ENCODE data around the gene FRYL. TPM values are rescaled to one million over a fixed set of nuclear protein-coding genes. Genes with fewer than 3 reads are reported as not detected.

FRYL gene
- polyA plus RNA-seq, 1 donor from 2014 or later, result 64.0 TPM

DNA sequence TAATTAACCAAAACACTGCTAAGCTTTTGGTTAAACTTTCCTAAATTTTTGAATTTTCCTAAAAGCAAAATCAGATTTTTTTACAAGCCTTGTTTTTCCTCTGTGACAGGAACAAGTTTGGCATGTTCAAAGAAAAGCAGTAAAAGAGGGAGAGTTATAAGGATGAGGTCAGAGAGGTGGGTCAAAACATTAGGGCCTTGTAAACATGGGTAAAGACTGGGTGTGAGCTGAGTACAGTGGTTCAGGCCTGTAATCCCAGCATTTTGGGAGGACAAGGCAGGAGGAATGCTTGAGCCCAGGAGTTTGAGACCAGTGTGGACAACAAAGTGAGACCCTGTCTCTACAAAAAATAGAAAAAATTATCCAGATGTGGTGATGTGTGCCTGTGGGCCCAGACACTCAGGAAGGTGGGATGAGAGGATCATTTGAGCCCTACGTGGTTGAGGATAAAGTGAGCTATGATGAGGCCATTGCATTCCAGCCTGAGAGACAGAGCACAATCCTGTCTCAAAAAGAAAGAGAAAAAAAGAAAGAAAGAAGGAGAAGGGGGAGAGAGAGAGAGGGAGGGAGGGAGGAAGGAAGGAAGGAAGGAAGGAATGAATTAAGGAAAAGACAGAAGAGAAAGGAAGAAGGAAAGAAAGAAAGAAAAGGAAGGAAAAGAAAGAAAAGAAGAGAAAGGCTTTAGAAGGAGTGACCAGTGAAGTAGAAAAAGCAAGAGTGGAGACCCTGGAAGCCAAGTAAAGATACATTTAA lies 17.0 kb upstream of the FRYL start:
- TF ChIP-seq, protein P1, sequence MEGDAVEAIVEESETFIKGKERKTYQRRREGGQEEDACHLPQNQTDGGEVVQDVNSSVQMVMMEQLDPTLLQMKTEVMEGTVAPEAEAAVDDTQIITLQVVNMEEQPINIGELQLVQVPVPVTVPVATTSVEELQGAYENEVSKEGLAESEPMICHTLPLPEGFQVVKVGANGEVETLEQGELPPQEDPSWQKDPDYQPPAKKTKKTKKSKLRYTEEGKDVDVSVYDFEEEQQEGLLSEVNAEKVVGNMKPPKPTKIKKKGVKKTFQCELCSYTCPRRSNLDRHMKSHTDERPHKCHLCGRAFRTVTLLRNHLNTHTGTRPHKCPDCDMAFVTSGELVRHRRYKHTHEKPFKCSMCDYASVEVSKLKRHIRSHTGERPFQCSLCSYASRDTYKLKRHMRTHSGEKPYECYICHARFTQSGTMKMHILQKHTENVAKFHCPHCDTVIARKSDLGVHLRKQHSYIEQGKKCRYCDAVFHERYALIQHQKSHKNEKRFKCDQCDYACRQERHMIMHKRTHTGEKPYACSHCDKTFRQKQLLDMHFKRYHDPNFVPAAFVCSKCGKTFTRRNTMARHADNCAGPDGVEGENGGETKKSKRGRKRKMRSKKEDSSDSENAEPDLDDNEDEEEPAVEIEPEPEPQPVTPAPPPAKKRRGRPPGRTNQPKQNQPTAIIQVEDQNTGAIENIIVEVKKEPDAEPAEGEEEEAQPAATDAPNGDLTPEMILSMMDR (IDR thresholded peaks at IDR 0.05; ENCODE audit: poor library complexity, severe bottlenecking), result no peak
- no peak for TF ChIP-seq SMC3 (conservative IDR thresholded peaks at IDR 0.05; ENCODE audit: poor library complexity)
- TF ChIP-seq POLR2AphosphoS5 (IDR thresholded peaks at IDR 0.05), result no peak
- no peak for TF ChIP-seq MXI1 (conservative IDR thresholded peaks at IDR 0.05; ENCODE audit: poor library complexity, severe bottlenecking)
- TF ChIP-seq, protein P2, sequence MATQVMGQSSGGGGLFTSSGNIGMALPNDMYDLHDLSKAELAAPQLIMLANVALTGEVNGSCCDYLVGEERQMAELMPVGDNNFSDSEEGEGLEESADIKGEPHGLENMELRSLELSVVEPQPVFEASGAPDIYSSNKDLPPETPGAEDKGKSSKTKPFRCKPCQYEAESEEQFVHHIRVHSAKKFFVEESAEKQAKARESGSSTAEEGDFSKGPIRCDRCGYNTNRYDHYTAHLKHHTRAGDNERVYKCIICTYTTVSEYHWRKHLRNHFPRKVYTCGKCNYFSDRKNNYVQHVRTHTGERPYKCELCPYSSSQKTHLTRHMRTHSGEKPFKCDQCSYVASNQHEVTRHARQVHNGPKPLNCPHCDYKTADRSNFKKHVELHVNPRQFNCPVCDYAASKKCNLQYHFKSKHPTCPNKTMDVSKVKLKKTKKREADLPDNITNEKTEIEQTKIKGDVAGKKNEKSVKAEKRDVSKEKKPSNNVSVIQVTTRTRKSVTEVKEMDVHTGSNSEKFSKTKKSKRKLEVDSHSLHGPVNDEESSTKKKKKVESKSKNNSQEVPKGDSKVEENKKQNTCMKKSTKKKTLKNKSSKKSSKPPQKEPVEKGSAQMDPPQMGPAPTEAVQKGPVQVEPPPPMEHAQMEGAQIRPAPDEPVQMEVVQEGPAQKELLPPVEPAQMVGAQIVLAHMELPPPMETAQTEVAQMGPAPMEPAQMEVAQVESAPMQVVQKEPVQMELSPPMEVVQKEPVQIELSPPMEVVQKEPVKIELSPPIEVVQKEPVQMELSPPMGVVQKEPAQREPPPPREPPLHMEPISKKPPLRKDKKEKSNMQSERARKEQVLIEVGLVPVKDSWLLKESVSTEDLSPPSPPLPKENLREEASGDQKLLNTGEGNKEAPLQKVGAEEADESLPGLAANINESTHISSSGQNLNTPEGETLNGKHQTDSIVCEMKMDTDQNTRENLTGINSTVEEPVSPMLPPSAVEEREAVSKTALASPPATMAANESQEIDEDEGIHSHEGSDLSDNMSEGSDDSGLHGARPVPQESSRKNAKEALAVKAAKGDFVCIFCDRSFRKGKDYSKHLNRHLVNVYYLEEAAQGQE (IDR thresholded peaks at IDR 0.05; ENCODE audit: borderline replicate concordance), result no peak
- TF ChIP-seq TAF1 (IDR thresholded peaks at IDR 0.05; ENCODE audit: low read depth), result no peak
- no peak for TF ChIP-seq EZH2 (IDR thresholded peaks at IDR 0.05; ENCODE audit: borderline replicate concordance, insufficient read depth, low read length, poor library complexity, severe bottlenecking)
- no peak overlapping the region for H2AFZ ChIP-seq (ENCODE audit: low read depth, low read length)
- H3K27me3 ChIP-seq (ENCODE audit: insufficient read depth, low read depth, low read length), result no peaks in the 10 kb centered on the region
- no peaks in the 10 kb centered on the region for H3K79me2 ChIP-seq (replicated peaks; ENCODE audit: insufficient read depth, low read length)
- no peaks in the 10 kb centered on the region for H3K36me3 ChIP-seq (ENCODE audit: insufficient read depth, low read length)
- H3K9ac ChIP-seq (ENCODE audit: low read length), result no peak overlapping the region
- no peaks in the 10 kb centered on the region for H3K9me2 ChIP-seq (ENCODE audit: insufficient read depth, low read length)
- no peaks in the 10 kb centered on the region for H4K20me1 ChIP-seq (ENCODE audit: insufficient read depth)
- H3F3A ChIP-seq (ENCODE audit: insufficient read depth, low read length, poor library complexity, severe bottlenecking), result no peaks in the 10 kb centered on the region
- H3K9me3 ChIP-seq (ENCODE audit: low read length), result no peaks in the 10 kb centered on the region
- H3K27ac ChIP-seq (ENCODE audit: low read length), result no peak overlapping the region
- H3K4me3 ChIP-seq (ENCODE audit: low read length), result no peak overlapping the region
- no peak overlapping the region for H3K4me2 ChIP-seq (ENCODE audit: low read length)

DNA sequence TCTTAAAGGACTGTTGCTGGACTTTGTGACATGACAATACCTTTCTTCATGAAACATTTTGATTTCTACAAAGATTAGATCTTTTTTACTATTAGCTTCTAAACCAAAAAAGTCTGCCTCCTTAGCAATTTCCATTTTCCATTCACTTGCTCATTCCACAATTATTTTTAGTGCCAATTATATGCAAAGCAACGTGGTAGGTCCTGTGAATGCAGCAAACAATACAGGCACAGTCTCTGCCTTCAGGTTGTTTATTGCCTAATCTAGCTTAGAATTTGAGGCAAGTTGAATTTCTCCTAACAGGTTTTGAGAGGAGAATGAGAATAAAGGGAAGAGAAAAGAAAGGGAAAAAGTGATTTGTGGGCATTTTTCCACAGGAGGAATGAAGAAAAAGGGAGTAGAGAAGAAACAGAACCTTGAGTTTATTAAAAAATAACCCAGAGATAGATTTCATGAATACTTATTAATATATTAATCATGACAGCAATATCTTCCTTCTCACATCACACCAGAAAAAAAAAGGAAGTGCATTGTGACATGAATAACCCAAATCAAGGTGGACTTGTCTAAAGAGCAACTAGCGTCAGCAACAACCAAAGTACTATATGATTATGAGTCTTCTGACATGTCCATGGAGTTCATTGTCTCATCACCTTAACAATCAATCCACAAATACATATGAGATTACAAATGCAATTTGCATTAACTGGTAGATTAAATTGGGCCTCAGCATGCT lies 16.3 kb upstream of the FRYL start:
- no peaks in the 10 kb centered on the region for H3K79me2 ChIP-seq (replicated peaks; ENCODE audit: insufficient read depth, low read length)
- no peak overlapping the region for H3K4me3 ChIP-seq (ENCODE audit: low read length)
- no peak overlapping the region for H2AFZ ChIP-seq (ENCODE audit: low read depth, low read length)
- no peaks in the 10 kb centered on the region for H3K9me2 ChIP-seq (ENCODE audit: insufficient read depth, low read length)
- no peaks in the 10 kb centered on the region for H3K27me3 ChIP-seq (ENCODE audit: insufficient read depth, low read depth, low read length)
- TF ChIP-seq SMC3 (conservative IDR thresholded peaks at IDR 0.05; ENCODE audit: poor library complexity), result no peak
- no peak for TF ChIP-seq RAD21 (conservative IDR thresholded peaks at IDR 0.05)
- TF ChIP-seq MXI1 (conservative IDR thresholded peaks at IDR 0.05; ENCODE audit: poor library complexity, severe bottlenecking), result no peak
- TF ChIP-seq, protein P1 (IDR thresholded peaks at IDR 0.05; ENCODE audit: poor library complexity, severe bottlenecking), result no peak
- no peak for TF ChIP-seq EP300 (conservative IDR thresholded peaks at IDR 0.05; ENCODE audit: poor library complexity, severe bottlenecking)
- TF ChIP-seq, protein P2 (IDR thresholded peaks at IDR 0.05; ENCODE audit: borderline replicate concordance), result no peak
- TF ChIP-seq EZH2 (IDR thresholded peaks at IDR 0.05; ENCODE audit: borderline replicate concordance, insufficient read depth, low read length, poor library complexity, severe bottlenecking), result no peak
- no peak for TF ChIP-seq POLR2AphosphoS5 (IDR thresholded peaks at IDR 0.05)
- TF ChIP-seq TAF1 (IDR thresholded peaks at IDR 0.05; ENCODE audit: low read depth), result no peak
- H3K4me2 ChIP-seq (ENCODE audit: low read length), result no peak overlapping the region
- no peak overlapping the region for H3K9ac ChIP-seq (ENCODE audit: low read length)
- H4K20me1 ChIP-seq (ENCODE audit: insufficient read depth), result no peaks in the 10 kb centered on the region
- no peaks in the 10 kb centered on the region for H3F3A ChIP-seq (ENCODE audit: insufficient read depth, low read length, poor library complexity, severe bottlenecking)
- H3K27ac ChIP-seq (ENCODE audit: low read length), result no peak overlapping the region
- H3K9me3 ChIP-seq (ENCODE audit: low read length), result no peaks in the 10 kb centered on the region
- no peaks in the 10 kb centered on the region for H3K36me3 ChIP-seq (ENCODE audit: insufficient read depth, low read length)
